Lower lobe of right lung (tissue), 2 donors: Measurements from ENCODE around the gene SMG6. TPM values are rescaled to one million over a fixed set of nuclear protein-coding genes. Genes with fewer than 3 reads are reported as not detected.

Experiments
- ATAC-seq, 2 donors: fragments of 200-7000 bp; cut with Tn5 transposase; one replicate each; pipeline ENCODE4 v1.9.1; 2020 to 2022; ENCODE audit warnings: mild to moderate bottlenecking in 2 of 2, moderate library complexity in 2 of 2
- DNase-seq: peaks from one replicate; pipeline ENCODE4 v3.0.0-alpha.2; 2020
- H3K27ac ChIP-seq: fragments of 200-600 bp; one replicate; pipeline ENCODE4 v1.8.0; 2022
- H3K27me3 ChIP-seq: fragments of 200-600 bp; one replicate; pipeline ENCODE4 v1.8.0; 2022; ENCODE audit warnings: low read depth
- H3K36me3 ChIP-seq: fragments of 200-600 bp; one replicate; pipeline ENCODE4 v1.8.0; 2022; ENCODE audit warnings: mild to moderate bottlenecking
- H3K4me1 ChIP-seq: fragments of 200-600 bp; one replicate; pipeline ENCODE4 v1.8.0; 2022
- H3K4me3 ChIP-seq: fragments of 200-600 bp; one replicate; pipeline ENCODE4 v1.8.0; 2022; ENCODE audit warnings: mild to moderate bottlenecking
- H3K9me3 ChIP-seq: fragments of 200-600 bp; one replicate; pipeline ENCODE4 v1.8.0; 2022
- intact Hi-C: fragments of 100-400 bp; cut with DNase I; formaldehyde crosslinking; loops from one replicate; pipeline ENCODE4 v1.11.0; 2022
- total RNA-seq: library from RNA; stranded (reverse); fragmentation: NEBNext Ultra II Directional; extraction: Animal tissue kit (Norgen Biotek cat#: 25700); gene quantifications from one replicate; pipeline ENCODE4 v1.2.1, GENCODE V29; 2021
- TF ChIP-seq, protein P1 (sequence below): fragments of 200-600 bp; IDR thresholded peaks from one replicate; pipeline ENCODE4 v1.8.0; 2022; ENCODE audit warnings: antibody characterized with exemption, mild to moderate bottlenecking
- donor health status: DM: no; HTN: yes; CAD: no; lungs with severe emphysema.

The SMG6 gene
- total RNA-seq, 1 donor from 2014 or later: 33.8 TPM

DNA sequence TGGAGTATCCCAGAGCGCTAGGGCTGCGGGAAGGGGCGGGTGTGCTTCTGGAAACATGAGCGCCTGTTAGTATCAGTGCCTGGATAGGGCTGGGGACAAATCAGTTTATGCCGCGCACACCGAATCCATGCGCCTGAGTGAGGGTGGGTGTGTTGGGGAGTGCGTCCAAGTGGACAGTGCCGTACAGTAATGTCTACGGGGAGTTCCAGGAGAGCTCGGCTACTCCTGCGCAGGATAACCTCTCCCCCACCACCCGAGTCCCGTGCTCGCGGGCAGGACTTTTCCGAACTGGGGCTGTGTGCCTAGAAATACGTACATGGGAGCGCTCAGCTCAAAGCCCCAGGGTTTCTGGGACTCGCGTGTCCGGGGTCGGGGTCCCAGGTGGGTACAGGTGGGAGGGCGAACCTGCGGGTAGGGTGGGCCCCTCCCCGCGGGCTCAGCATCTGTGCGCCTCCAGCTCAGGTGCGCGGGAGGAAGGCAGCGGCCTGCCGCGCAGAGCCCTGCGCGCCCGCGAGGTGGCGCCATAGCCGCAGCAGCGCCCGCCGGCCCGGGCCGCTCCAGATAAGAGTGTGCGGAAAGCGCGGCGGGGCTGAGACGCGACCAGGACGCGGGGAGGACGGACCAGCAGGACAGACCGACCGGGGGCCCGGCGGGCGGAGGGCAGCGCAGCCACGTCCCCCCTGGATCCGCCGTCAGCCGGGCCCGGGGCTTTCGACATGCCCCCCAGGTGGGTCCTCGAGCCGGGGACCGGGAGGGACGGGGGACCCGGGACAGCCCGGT, 248.9 kb downstream of the SMG6 start, which contains the start of gene HIC1:
Gene HIC1, plus strand, starts transcription at position 592 of the 780 bp plus-strand sequence. CDS start 1,588 bp downstream, outside the sequence.
- DNase-seq: peak; percentile 87

DNA sequence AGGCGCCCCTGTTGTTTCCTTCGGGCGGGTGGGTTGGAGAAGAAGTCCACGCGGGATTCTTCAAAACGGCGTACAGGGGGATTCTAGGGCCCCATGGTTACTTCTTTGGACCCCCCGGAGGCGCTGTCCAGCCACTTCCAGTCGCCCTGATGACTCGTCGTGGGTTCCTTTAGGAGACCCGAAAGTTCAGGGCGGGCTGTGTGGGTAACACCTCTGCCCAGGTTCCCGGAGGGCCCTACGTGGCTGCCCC, 249.4 kb downstream of the SMG6 start:
- intact Hi-C loops: no loop called here
- no peak for DNase-seq
- H3K27me3 ChIP-seq: peaks cover 43% of the 10 kb centered on the region
- ATAC-seq: no peak
- peaks cover 59% of the 10 kb centered on the region for H3K4me1 ChIP-seq
- H3K36me3 ChIP-seq: peaks cover 15% of the 10 kb centered on the region
- no peaks in the 10 kb centered on the region for H3K9me3 ChIP-seq
- TF ChIP-seq, protein P1, sequence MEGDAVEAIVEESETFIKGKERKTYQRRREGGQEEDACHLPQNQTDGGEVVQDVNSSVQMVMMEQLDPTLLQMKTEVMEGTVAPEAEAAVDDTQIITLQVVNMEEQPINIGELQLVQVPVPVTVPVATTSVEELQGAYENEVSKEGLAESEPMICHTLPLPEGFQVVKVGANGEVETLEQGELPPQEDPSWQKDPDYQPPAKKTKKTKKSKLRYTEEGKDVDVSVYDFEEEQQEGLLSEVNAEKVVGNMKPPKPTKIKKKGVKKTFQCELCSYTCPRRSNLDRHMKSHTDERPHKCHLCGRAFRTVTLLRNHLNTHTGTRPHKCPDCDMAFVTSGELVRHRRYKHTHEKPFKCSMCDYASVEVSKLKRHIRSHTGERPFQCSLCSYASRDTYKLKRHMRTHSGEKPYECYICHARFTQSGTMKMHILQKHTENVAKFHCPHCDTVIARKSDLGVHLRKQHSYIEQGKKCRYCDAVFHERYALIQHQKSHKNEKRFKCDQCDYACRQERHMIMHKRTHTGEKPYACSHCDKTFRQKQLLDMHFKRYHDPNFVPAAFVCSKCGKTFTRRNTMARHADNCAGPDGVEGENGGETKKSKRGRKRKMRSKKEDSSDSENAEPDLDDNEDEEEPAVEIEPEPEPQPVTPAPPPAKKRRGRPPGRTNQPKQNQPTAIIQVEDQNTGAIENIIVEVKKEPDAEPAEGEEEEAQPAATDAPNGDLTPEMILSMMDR: no peak
- peak overlapping the region; percentile 87 for H3K27ac ChIP-seq
- H3K4me3 ChIP-seq: peak overlapping the region; percentile 67

More for the DNA sequence above, 248.9 kb downstream of the SMG6 start, which contains the start of gene HIC1:
- intact Hi-C loops: loop anchor here (5.0 kb wide), 1 partner anchor 188 kb away; no protein-coding TSS in a partner anchor
- peak within 1 kb of the TSS; percentile 67 for H3K4me3 ChIP-seq
- H3K4me1 ChIP-seq: peaks cover 60% of the 10 kb centered on the region
- TF ChIP-seq, protein P1: peak; percentile 97
- ATAC-seq: peak; percentile 67 to 78
- no peaks in the 10 kb centered on the region for H3K9me3 ChIP-seq
- H3K36me3 ChIP-seq: peaks cover 18% of the 10 kb centered on the region
- H3K27me3 ChIP-seq: peaks cover 43% of the 10 kb centered on the region
- H3K27ac ChIP-seq: peak within 1 kb of the TSS; percentile 87

DNA sequence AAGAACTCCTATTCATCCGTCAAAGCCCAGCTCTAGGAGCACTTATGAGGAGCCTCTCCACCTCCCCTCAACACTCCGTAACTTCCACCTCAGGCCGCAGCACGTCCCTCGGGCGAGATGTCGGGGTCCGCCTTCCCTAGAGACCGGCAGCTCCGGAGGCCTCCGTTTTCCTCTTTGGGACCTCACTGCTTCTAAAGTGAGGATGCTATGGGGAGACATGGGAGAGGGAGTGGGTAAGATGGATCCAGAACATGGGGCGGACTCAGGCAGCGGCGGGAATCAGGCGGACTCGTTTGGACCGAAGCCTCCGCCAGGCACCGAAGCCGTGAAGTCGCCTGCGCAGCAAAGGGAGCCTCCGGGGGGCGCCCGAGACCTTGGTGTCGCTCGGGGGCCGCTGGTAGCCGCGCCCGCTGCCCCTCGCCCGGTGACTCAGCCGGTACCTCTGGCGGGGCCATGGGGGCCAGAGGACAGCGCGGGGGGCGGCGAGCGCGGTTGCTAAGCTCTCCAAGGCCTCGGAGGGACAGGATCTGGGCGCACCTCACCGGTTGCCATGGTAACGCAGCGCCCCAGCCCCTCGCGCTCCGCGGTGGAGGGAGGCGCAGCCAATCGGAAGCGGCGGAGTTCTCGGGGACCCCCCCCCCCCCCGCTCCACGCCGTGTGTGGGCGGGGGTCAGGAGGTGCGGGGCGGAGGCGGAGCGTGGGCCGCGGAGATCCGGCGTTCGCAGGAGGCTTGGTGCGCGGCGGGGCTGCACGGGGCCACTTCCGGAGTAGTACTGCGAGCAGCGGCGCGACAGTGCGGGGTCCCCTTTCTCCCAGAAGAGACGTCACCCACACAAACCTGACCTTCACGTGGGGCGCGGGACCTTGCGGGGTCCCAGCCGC, 250.0 kb downstream of the SMG6 start:
- peak overlapping the region; percentile 67 for H3K4me3 ChIP-seq
- intact Hi-C loops: no loop called here
- TF ChIP-seq, protein P1: peak; percentile 66
- no peaks in the 10 kb centered on the region for H3K9me3 ChIP-seq
- DNase-seq (peak; percentile 80), ATAC-seq (peak; percentile 1 to 4)
- peak overlapping the region; percentile 87 for H3K27ac ChIP-seq
- peaks cover 43% of the 10 kb centered on the region for H3K27me3 ChIP-seq
- H3K4me1 ChIP-seq: peaks cover 59% of the 10 kb centered on the region
- peaks cover 9% of the 10 kb centered on the region for H3K36me3 ChIP-seq

DNA sequence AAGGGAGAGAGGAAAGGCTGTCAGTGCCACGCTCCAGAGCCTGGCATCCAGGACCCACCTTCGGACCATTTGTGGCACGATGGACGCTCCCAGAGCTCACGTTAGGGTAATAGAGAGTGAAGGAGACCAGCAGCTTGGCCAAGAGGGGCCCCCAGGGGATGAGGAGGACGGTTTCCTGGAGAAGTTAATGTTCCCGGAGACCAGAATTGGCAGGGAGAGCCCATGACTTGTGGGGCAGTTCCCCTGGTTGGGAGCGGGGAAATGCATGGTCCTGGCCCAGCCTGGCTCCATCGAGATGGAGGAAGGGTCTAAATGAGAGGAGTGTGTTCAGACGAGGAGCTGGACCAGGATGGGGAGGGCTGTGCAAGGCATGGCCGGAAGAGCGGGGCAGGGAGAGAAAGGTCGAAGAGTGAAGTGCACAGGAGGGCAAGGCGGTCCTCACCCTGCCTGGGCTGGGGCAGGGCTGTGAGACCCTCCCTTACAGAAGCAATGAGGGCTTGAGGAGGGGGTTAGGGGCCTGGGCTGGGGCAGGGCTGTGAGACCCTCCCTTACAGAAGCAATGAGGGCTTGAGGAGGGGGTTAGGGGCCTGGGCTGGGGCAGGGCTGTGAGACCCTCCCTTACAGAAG, 251.5 kb downstream of the SMG6 start:
- H3K27ac ChIP-seq: no peak overlapping the region
- TF ChIP-seq, protein P1: no peak
- no peaks in the 10 kb centered on the region for H3K9me3 ChIP-seq
- no peaks in the 10 kb centered on the region for H3K36me3 ChIP-seq
- DNase-seq (no peak), ATAC-seq (no peak)
- H3K4me1 ChIP-seq: peaks cover 52% of the 10 kb centered on the region
- intact Hi-C loops: no loop called here
- H3K4me3 ChIP-seq: no peak overlapping the region
- peaks cover 31% of the 10 kb centered on the region for H3K27me3 ChIP-seq
